ENCODE measurements around the gene TBC1D10A. TPM values are rescaled to one million over a fixed set of nuclear protein-coding genes. Genes with fewer than 3 reads are reported as not detected.

The TBC1D10A gene
- total RNA-seq, 2 donors from 2014 or later, result 12.1 to 13.7 TPM

DNA sequence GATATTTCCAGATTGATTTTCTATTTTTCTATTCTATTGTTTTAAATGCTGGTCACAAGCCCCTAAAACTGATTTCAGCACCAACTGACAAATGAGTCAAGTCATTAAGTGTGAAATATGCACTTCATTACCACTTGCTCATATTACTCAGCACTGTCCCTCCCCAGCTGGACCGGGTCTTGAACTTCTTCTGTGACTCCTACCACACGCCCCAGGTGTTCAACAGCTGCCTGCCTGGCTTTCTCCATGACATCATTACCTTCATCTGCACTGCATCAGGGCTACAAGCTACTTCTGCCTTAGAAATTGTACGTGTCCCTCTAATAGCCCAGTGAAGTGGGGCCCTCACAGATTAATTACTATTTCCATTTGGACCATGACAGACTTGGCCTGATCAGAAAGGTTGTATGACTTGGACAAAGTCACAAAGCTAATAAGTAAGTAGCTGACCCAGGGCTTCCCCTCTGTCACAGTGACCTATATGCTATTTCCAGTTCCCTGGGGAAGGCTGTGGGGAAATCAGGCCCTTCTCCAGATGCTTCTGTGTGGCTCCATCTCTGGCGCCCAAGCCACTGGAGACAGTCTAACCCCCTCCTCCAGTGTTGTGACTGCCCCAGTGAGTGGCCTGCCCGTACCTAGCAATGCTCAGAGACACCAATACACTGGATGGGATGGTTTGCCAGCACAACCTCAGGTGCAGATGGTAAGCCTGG lies 18.1 kb downstream of the TBC1D10A start:
- H3K9ac ChIP-seq (ENCODE audit: extremely low read depth, low read length, poor library complexity, severe bottlenecking), result no peak overlapping the region
- WGBS, 2 experiments (ENCODE audit: insufficient coverage in 1 of 2, insufficient read length in 1 of 2), result 95 to 100% methylated on average over 3 to 5 of the region's 5 CpGs
- H3K27ac ChIP-seq (ENCODE audit: low read depth, low read length), result no peak overlapping the region
- no peak overlapping the region for H3K4me3 ChIP-seq (ENCODE audit: low read length)
- no peak for DNase-seq
- peaks cover 10% of the 10 kb centered on the region for H3K4me1 Mint-ChIP-seq
- H3K36me3 ChIP-seq (ENCODE audit: control insufficient read depth, insufficient read depth, low read length), result no peaks in the 10 kb centered on the region
- no peaks in the 10 kb centered on the region for H3K9me3 ChIP-seq (ENCODE audit: control insufficient read depth, low read length)
- no peaks in the 10 kb centered on the region for H3K27me3 Mint-ChIP-seq (ENCODE audit: insufficient read depth)
- H3K4me3 Mint-ChIP-seq, result no peak overlapping the region
- no peak overlapping the region for H3K27ac Mint-ChIP-seq
- TF ChIP-seq, protein P1, sequence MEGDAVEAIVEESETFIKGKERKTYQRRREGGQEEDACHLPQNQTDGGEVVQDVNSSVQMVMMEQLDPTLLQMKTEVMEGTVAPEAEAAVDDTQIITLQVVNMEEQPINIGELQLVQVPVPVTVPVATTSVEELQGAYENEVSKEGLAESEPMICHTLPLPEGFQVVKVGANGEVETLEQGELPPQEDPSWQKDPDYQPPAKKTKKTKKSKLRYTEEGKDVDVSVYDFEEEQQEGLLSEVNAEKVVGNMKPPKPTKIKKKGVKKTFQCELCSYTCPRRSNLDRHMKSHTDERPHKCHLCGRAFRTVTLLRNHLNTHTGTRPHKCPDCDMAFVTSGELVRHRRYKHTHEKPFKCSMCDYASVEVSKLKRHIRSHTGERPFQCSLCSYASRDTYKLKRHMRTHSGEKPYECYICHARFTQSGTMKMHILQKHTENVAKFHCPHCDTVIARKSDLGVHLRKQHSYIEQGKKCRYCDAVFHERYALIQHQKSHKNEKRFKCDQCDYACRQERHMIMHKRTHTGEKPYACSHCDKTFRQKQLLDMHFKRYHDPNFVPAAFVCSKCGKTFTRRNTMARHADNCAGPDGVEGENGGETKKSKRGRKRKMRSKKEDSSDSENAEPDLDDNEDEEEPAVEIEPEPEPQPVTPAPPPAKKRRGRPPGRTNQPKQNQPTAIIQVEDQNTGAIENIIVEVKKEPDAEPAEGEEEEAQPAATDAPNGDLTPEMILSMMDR (conservative IDR thresholded peaks at IDR 0.05), result no peak
- H3K36me3 Mint-ChIP-seq (ENCODE audit: low read depth), result peaks cover 11% of the 10 kb centered on the region
- no peaks in the 10 kb centered on the region for H3K9me3 Mint-ChIP-seq
- H3K4me1 ChIP-seq (ENCODE audit: control insufficient read depth, insufficient read depth, low read length), result peaks cover under 1% of the 10 kb centered on the region
- H3K27me3 ChIP-seq (ENCODE audit: control insufficient read depth, insufficient read depth, low read length, poor library complexity, severe bottlenecking), result no peaks in the 10 kb centered on the region

DNA sequence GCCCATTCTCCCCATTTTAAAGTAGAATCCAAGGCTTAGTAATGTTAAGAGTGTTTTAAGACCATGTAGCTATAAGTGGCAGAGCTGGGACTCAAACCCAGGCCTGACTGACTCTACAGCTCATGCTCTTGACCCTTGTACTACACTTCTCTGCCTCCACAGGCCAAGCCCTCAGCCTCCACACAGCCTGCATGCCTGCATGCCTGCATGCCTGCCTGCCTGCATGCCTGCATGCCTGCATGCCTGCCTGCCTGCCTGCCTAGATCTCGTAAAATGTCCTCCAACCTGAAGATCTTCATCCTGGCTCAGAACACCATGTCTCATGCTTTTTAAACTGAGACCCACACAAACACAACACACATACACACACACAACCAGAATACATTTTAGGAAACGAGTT lies 18.6 kb downstream of the TBC1D10A start:
- Mint-ChIP-seq H3K27me3 (ENCODE audit: insufficient read depth) (no peaks in the 10 kb centered on the region), H3K4me3 (no peak overlapping the region), H3K4me1 (peaks cover 10% of the 10 kb centered on the region), H3K36me3 (ENCODE audit: low read depth) (peaks cover 11% of the 10 kb centered on the region), H3K9me3 (no peaks in the 10 kb centered on the region), H3K27ac (no peak overlapping the region)
- WGBS, 2 experiments (ENCODE audit: insufficient coverage in 1 of 2, insufficient read length in 1 of 2), result 80 to 93% methylated on average over 1 to 2 of the region's 2 CpGs
- no peak for DNase-seq
- TF ChIP-seq, protein P1 (conservative IDR thresholded peaks at IDR 0.05), result no peak
- Histone ChIP-seq H3K9me3 (ENCODE audit: control insufficient read depth, low read length) (no peaks in the 10 kb centered on the region), H3K9ac (ENCODE audit: extremely low read depth, low read length, poor library complexity, severe bottlenecking) (no peak overlapping the region), H3K27ac (ENCODE audit: low read depth, low read length) (no peak overlapping the region), H3K27me3 (ENCODE audit: control insufficient read depth, insufficient read depth, low read length, poor library complexity, severe bottlenecking) (no peaks in the 10 kb centered on the region), H3K36me3 (ENCODE audit: control insufficient read depth, insufficient read depth, low read length) (no peaks in the 10 kb centered on the region), H3K4me3 (ENCODE audit: low read length) (no peak overlapping the region), H3K4me1 (ENCODE audit: control insufficient read depth, insufficient read depth, low read length) (no peaks in the 10 kb centered on the region)

DNA sequence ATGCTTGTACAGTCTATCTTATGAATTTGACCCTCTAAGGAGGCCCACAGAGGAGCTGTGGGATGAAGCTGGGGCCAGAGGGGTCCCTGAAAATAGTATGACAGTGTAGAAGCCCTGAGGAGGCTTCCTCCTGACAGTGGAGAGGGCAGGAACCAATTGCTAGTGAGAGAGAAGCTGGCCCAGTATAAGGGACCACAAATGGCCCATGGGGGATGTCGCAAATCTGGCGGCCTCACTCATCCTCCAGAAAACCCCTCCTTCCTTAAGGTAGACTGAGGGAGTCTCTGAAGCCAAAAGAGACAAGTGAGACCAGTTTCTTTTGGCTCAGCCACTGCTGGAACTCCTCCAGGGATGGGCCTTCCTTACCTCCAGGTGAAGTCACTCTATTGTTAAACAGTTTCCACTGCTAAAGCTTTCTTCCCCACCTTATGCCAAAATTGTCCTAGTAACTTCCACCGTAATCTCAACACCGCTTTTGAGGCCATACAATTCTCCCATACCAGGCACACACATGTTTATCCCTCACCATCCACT lies 19.6 kb downstream of the TBC1D10A start:
- Mint-ChIP-seq H3K27me3 (ENCODE audit: insufficient read depth) (no peaks in the 10 kb centered on the region), H3K4me3 (no peak overlapping the region), H3K9me3 (no peaks in the 10 kb centered on the region), H3K27ac (no peak overlapping the region), H3K36me3 (ENCODE audit: low read depth) (peaks cover 4% of the 10 kb centered on the region), H3K4me1 (peaks cover 10% of the 10 kb centered on the region)
- no peak overlapping the region for H3K27ac ChIP-seq (ENCODE audit: low read depth, low read length)
- TF ChIP-seq, protein P1 (conservative IDR thresholded peaks at IDR 0.05), result no peak
- no peak overlapping the region for H3K9ac ChIP-seq (ENCODE audit: extremely low read depth, low read length, poor library complexity, severe bottlenecking)
- no peak overlapping the region for H3K4me3 ChIP-seq (ENCODE audit: low read length)
- H3K36me3 ChIP-seq (ENCODE audit: control insufficient read depth, insufficient read depth, low read length), result no peaks in the 10 kb centered on the region
- no peaks in the 10 kb centered on the region for H3K27me3 ChIP-seq (ENCODE audit: control insufficient read depth, insufficient read depth, low read length, poor library complexity, severe bottlenecking)
- H3K9me3 ChIP-seq (ENCODE audit: control insufficient read depth, low read length), result no peaks in the 10 kb centered on the region
- H3K4me1 ChIP-seq (ENCODE audit: control insufficient read depth, insufficient read depth, low read length), result no peaks in the 10 kb centered on the region
- DNase-seq, result no peak
- 81 to 92% methylated on average over 4 of the region's 4 CpGs for WGBS, 2 experiments (ENCODE audit: insufficient coverage in 1 of 2, insufficient read length in 1 of 2)
